HG02759 (cell line): Measurements from ENCODE around the gene SRPK3.
"Not testable (repeated sequence)": the region's sequence is repeated elsewhere in the genome, so short reads cannot be mapped to it uniquely, and the experiment has no call there.

ENCODE experiments used
- ATAC-seq: cut with Tn5 transposase; IDR thresholded peaks from one replicate; pipeline ENCODE4 v1.9.1; 2021; ENCODE audit warnings: mild to moderate bottlenecking, moderate library complexity; ENCODE audit not compliant: unreplicated experiment

SRPK3 gene

DNA sequence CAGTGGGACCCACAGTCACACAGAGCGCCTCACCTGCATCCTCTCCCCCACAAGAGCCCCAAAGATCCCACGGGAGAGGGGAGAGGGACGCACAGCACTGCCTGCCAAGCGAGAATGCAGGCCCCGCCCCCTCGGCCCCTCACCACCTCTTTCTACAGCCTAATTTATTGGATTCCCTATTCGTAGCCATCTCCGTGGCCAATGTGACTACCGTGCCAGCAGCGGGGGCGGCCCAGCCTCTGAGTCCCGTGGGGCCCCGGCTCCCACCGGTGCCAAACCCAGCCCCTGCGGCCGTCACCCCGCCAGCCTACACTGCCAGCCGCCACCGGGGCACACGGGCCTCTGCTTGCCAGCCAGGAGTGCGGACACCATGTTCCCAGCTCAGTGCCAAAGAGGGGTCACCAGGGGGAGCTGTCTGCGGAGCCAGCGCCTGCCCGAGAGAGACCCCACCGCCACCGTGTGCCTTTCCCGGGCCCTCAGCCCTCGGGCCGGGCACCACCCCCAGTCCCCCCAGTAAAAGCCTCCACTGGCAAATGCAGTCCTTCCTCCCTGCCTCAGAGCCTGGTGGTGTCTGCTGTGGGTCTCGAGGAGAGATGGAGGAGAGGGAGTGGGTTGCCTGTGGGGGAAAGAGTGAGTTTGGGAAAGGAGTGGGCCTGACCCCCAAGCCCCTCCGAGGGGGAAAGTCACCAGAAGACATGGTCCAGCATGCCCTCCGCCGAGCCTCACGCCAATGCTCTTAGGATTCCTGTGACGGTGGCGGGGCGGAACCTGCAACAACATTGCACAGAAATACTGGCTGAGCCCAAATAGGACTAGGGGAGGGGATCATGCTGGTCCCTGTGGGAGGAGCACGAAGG is 36.4 kb upstream of the SRPK3 start:
- ATAC-seq: no peak

DNA sequence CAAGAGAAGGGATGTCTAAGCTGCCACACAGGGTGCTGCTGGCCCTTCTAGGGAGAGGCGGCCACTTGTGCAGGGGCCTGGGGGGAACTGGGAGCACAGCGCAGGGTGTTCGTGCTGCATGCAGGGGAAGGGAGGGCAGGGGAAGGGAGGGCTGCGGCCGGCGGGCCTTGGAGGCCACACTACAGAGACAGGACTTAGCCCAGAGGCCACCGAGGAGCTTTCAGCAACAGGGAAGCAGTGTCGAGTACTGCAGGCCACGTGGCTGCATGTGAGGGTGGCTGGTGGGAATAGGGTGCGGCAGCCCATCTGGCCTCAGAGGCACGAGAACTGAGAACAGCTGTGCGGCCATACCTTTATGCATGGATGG is 35.8 kb upstream of the SRPK3 start:
- not testable (repeated sequence) for ATAC-seq

DNA sequence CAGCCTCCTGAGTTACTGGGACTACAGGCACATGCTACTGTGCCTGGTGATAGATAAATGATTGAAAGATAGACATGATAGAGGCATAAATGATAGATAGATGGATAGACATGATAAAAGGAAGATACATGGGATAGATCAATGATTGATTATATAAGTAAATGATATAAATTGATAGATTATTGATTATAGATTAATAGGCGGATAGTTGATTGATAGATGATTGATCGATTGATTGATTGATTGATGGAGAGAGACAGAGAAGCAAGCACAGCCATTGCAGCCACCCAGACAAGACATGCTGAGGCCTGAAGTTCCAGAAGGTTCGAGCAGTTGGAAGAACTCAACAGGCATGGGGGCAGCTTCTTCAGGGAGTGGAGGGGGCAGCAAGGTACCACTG is 34.5 kb upstream of the SRPK3 start:
- ATAC-seq: no peak

DNA sequence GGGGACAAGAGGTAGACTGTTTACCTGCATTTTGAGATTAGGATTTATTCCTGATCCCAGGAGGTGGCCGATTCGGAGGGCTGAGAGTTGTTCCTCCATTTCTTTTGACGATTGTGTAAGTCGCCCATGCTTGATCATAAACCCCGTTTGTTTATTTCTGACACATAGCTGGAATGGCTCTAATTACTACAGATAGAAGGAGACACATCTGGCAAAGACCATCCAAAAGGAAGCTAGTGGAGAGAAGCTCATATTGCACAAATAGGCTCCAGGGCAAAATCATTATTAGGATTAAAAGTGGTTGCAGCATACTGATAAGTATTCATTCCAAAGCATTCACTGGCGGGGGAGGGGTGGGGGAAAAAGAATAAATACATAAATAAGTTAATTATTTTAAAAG is 33.9 kb upstream of the SRPK3 start:
- not testable (repeated sequence) for ATAC-seq

GRCh38 chrX:153749017-153749416 is 31.8 kb upstream of the SRPK3 start:
- not testable (repeated sequence) for ATAC-seq

- no peak for ATAC-seq
Observed at GRCh38 chrX:153750127-153750774, 30.6 kb upstream of the SRPK3 start.

DNA sequence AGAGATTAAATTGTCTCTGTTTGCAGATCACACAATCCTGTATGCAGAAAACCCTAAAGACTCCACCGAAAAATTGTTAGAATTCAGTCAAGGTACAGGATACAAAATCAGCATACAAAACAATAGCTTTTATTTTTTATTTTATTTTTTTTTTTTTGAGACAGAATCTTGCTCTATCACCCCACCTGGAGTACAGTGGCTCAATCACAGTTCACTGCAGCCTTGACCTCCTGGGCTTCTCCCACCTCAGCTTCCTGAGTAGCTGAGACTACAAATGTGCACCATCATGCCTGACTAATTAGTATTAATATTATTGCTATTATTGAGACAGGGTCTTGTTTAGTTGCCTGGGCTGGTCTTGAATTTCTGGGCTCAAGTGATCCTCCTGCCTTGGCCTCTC is 25.7 kb upstream of the SRPK3 start:
- ATAC-seq: no peak

GRCh38 chrX:153761863-153762262 is 19.0 kb upstream of the SRPK3 start:
- ATAC-seq: no peak

DNA sequence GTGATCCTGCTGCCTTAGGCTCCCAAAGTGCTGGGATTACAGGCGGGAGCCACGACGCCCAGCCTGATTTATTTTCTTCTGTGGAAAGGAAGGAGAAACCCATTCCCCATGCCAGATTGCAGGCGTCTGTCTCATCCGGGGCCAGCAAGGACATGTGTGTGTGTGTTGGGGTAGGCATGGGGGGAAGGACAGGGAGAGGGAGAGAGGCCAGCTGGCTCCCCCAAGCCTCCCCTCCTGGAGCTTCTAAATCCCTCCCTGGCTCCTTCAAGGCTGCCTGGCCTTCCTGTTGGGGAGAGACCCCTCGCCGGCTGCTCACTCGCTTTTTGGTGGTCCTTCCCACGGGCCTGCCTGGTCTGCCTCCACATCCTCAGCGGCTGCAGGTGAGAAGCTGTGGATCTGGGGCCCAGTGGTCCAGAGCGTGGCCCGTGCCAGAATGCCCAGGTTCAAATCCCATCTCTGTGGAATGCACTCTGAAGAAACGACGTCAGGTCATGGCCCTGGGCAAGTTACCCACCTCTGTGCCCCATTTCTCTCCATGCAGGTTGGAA is 18.1 kb upstream of the SRPK3 start:
- no peak for ATAC-seq

GRCh38 chrX:153763298-153763932 is 17.4 kb upstream of the SRPK3 start:
- ATAC-seq: no peak

DNA sequence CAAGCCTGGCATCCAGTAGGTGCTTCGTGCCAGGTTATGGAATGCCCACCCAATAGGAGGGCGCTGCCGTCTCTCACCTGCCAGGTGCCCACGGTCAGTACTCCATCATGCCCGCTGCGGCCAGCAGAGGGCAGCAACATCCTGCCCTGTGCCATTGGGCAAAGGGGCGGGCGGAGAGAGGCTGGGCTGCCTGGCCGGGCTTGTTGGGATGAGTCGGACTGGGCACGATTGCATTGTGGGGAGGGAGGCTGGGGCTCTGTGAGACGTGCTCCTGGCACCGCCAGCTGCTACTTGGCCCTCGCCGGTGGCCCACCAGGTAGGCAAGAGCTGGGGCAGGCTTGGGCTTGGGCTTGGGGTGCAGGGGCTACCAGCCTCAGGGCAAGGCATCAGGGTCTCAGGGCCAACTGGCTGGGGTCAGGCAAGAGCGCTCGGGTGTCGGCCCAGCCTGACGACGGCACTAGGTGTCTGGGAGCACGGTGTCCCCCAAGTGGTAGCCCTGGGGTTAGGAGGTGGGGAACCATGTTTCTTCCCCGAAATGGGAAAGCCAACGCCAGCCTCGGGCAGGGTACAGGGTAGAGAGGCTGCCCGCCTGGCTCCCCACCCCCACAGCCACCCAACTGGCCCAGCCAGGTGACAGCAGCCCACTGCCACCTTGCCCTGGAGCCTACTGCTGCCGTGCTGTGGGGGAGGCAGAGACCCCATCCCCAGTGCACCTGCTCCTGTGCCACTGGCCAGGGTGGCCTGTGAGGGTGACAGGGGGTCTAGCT is 16.7 kb upstream of the SRPK3 start, which contains the start of gene PLXNB3:
Gene PLXNB3 (plus strand): TSS at position 261 of the 767 bp plus-strand sequence. CDS start 1,287 bp downstream, outside the sequence.
- no peak for ATAC-seq

- no peak for ATAC-seq
Observed at GRCh38 chrX:153764786-153765137, 16.1 kb upstream of the SRPK3 start.

GRCh38 chrX:153765138-153766079 is 15.4 kb upstream of the SRPK3 start:
- ATAC-seq: no peak

DNA sequence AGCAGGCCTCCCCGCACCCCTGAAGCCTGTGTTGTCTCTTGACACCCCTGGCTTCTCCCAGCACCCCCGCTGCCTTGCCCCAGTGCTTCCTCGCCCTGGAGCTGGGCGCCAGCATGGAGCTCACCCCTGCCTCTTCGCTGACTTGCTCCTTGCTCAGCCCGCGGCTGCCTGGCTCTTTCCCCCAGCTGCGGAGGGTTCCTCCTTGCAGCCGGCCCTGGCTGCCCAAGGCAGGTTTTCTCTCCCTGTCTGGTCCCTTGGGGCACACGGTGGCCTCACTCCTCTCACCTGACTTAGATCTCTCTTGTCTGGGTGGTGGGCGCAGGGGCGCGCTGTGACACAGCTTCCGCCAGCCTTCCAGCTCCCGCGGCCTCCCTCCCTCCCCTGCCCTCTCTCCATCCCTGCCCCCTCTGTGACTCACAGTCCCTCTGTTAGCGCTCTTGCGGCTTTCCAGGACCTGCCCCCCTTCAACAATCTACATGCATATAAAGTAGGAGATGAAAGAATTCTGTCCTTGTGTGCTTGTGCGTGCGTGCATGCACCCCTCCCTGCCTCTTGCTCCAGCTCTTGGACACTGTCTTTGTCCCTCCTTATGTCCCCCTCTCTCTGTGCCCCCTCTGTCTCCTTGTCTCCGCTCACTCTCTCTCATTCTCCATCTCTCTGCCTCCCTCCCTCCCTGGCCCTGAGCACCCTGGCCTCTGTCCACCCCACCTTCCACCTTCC is 14.6 kb upstream of the SRPK3 start:
- no peak for ATAC-seq

DNA sequence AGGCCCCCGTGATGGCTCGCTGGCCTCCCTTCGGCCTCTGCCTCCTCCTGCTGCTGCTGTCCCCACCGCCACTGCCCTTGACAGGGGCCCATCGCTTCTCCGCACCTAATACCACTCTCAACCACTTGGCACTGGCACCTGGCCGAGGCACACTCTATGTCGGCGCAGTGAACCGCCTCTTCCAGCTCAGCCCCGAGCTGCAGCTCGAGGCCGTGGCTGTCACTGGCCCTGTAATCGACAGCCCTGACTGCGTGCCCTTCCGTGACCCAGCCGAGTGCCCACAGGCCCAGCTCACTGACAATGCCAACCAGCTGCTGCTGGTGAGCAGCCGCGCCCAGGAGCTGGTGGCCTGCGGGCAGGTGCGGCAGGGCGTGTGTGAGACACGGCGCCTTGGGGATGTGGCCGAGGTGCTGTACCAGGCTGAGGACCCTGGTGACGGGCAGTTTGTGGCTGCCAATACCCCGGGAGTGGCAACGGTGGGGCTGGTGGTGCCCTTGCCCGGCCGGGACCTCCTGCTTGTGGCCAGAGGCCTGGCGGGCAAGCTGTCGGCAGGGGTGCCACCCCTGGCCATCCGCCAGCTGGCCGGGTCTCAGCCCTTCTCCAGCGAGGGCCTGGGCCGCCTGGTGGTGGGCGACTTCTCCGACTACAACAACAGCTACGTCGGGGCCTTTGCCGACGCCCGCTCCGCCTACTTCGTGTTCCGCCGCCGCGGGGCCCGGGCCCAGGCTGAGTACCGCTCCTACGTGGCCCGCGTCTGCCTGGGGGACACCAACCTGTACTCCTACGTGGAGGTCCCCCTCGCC is 13.8 kb upstream of the SRPK3 start:
- no peak for ATAC-seq

GRCh38 chrX:153767674-153768055 is 13.2 kb upstream of the SRPK3 start:
- no peak for ATAC-seq

DNA sequence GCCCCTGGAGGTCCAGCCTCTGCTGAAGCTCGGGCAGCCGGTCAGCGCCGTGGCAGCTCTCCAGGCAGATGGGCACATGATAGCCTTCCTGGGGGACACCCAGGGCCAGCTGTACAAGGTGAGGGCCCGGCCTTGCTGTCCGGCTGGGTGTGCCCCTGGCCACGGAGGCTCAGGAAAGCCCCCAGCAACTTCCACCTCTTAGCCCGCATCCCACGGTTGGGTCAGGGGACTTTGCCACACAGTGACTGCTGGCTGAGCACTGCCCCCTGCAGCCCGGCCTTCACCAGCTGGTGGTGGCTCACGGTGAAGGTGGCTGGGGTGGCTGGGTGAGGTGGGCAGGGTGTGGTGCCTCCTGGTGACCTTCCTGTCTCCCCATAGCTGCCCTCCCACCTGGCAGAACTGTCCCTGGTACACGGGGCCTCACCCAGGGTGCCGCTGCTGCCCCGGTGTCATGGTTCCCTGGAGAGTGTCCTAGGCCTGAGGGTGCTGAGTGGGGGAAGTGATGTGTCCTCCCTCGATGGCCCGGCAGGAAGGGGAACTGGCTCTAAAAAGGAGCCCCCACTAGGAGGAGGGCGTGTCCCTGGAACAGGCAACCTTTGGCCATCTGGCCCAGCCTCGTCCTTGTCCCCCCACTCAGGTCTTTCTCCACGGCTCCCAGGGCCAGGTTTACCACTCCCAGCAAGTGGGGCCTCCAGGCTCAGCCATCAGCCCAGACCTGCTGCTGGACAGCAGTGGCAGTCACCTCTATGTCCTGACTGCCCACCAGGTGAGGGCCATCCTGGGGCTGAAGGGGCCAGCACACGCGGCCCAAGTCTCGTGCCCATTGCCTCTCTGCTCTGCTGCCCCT is 12.3 kb upstream of the SRPK3 start:
- ATAC-seq: no peak
